Heart left ventricle (tissue), 13 donors: ENCODE measurements around the gene LTF.

Source experiments
- POLR2A ChIP-seq, 2 donors: fragments of 450-650 bp; IDR thresholded peaks; one replicate each; pipeline ENCODE4 v1.6.1; 2017; ENCODE audit warnings: antibody characterized with exemption in 2 of 2, mild to moderate bottlenecking in 2 of 2, moderate library complexity in 2 of 2
- TF ChIP-seq, protein P1 (sequence below), 12 donors: fragments of 200-600 bp; sonication (generic) in 4 of 12; IDR thresholded peaks; one replicate each; pipeline versions ENCODE4 v1.5.0 to v1.8.0; 2018 to 2022; ENCODE audit warnings: antibody characterized with exemption in 12 of 12, mild to moderate bottlenecking in 5 of 12
- donor health status: ischemic (EF 13 %, LVEDD 7.1; RV severe dilation, severe dysfunction).
- donor health status: DM: no; HTN: yes; CAD: no.
- donor health status: DM: no; HTN: no; CAD: no.
- donor health status: ischemic (EF 25% LVEDD 6.9; RV normal size, moderate dysfunction).
- donor health status: ischemic (EF 25% LVEDD 5.7; RV mildly dilated, moderate dysfunction).
- donor health status: ischemic (EF 35%, LVEDD 5.7; RV mildly dilated, moderate dysfunction).
- donor health status: nonischemic (EF 11% LVEDD 7.7; RV severe dilation, severe dysfunction).
- donor health status: DM: yes; HTN: yes; CAD: no.
- donor health status: PGD.
- donor health status: ischemic (EF 29% LVEDD 5.4; RV normal size, mild dysfunction).
- donor health status: nonischemic (EF 23%, LVEDD 6.1; RV moderate dilation, normal function).

DNA sequence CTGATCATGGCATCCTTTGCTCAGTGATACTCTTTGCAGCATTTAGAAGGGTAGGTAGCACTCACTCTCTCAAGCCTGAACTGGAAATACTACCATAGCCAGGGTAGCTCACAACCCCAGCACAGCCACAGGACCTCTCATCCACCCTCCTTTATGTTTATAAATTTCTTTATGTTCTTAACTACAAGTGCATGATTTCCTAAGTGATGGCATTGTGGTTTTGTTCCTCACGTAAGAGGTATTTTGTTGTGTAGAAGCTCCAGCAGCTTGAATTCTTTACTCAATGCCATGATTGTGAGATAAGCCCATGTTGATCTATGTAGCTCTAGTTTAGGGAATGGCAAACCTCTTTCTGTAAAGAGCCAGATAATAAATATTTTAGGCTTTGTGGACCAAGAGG, 25.2 kb upstream of the LTF start:
- TF ChIP-seq, protein P1, sequence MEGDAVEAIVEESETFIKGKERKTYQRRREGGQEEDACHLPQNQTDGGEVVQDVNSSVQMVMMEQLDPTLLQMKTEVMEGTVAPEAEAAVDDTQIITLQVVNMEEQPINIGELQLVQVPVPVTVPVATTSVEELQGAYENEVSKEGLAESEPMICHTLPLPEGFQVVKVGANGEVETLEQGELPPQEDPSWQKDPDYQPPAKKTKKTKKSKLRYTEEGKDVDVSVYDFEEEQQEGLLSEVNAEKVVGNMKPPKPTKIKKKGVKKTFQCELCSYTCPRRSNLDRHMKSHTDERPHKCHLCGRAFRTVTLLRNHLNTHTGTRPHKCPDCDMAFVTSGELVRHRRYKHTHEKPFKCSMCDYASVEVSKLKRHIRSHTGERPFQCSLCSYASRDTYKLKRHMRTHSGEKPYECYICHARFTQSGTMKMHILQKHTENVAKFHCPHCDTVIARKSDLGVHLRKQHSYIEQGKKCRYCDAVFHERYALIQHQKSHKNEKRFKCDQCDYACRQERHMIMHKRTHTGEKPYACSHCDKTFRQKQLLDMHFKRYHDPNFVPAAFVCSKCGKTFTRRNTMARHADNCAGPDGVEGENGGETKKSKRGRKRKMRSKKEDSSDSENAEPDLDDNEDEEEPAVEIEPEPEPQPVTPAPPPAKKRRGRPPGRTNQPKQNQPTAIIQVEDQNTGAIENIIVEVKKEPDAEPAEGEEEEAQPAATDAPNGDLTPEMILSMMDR (IDR thresholded peaks at IDR 0.05): no peak
- no peak for TF ChIP-seq POLR2A (IDR thresholded peaks at IDR 0.05)
